Posterior vena cava (tissue), 2 donors: ENCODE results near the gene DENND5A. TPM values are rescaled to one million over a fixed set of nuclear protein-coding genes. Genes with fewer than 3 reads are reported as not detected.
"Not testable (repeated sequence)": the region's sequence is repeated elsewhere in the genome, so short reads cannot be mapped to it uniquely, and the experiment has no call there.

ENCODE experiments used
- DNase-seq: peaks from one replicate; pipeline ENCODE4 v3.0.0-alpha.2; 2020; ENCODE audit warnings: low spot score
- intact Hi-C, 2 donors: fragments of 100-400 bp; cut with DNase I; formaldehyde crosslinking; loops; one replicate each; pipeline versions ENCODE4 v1.14.1 to v1.14.2; 2022 to 2023
- total RNA-seq, 2 donors: library from RNA; stranded (reverse); fragmentation: NEBNext Ultra II Directional; extraction: Animal tissue kit (Norgen Biotek cat#: 25700); gene quantifications; one replicate each; pipeline ENCODE4 v1.2.1, GENCODE V29; 2021
- donor health status: DM: yes; HTN: yes; CAD: no.
- donor health status: DM: yes; HTN: yes; CAD: no.

The DENND5A gene
- total RNA-seq, 2 donors from 2014 or later = 97.4 to 132 TPM

DNA sequence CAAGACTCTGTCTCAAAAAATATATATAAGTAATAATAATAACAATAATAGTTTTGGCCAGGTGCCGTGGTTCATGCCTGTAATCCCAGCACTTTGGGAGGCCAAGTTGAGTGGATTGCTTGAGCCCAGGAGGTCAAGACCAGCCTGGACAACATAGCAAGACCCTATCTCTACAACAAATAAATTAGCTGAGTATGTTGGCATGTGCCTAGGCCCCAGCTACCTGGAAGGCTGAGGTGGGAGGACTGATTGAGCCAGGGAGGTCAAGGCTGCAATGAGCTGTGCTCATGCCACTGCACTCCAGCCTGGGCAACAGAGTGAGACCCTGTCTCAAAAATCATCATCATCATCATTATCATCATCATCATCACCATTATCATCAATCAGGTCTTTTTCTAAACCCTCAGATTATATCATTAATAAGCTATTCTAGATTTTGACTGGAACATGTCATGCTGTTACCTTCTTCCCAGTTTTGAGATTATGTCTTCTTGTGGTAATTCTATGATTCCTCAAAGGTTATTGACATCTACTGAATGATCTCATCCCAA lies 39.3 kb downstream of the DENND5A start:
- intact Hi-C loops = no loop called here
- DNase-seq = no peak

DNA sequence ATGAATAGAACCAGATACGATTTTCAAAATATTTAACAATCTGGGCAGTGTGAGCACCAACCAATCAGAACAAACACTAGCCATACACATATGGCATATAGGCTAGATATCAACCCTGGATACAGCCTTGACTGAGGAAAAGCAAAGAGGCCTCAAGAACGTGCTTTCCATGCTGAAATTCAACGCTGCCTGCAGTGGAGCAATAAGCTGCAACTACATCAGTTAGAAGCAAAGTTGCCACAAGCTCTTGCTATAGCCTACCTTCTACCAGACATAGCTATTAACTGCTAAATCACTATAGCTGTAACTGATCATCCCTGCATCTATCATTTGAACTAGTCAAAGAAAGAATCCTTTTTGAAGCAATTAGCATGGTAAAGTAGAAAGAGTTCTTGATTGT lies 42.5 kb downstream of the DENND5A start:
- no peak for DNase-seq
- intact Hi-C loops = no loop called here

DNA sequence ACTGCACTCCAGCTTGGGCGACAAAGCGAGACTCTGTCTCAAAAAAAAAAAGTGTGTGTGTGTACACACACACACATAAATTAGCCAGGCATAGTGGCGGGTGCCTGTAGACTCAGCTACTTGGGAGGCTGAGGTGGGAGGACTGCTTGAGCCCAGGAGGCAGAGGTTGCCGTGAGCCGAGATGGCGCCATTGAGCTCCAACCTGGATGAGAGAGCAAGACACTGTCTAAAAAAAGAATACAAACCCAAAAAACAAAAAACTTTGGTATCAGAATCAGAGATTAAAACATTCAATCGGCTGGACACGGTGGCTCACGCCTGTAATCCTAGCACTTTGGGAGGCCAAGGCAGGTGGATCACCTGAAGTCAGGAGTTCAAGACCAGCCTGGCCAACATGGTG lies 44.3 kb downstream of the DENND5A start:
- intact Hi-C loops = not testable (repeated sequence)

DNA sequence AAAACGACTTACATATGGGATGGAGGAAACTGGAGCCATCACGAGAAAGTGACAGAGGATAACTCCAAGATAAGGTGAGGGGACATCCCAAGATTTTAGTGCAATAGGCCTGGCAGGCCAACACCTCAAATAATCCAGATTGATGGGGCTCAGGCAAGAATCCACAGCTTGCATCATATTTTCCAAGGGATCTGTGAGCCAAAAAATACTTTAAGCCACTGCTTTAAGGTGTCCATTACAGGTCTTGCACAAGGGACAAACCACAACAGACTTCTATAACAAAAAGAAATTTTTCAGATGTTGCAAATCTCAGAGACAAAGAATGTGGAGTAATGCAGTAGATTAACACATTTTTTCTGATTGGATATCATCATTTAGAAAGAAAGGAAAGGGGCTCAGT lies 45.6 kb downstream of the DENND5A start:
- intact Hi-C loops = no loop called here
- DNase-seq = no peak

More for the DNA sequence above, 44.3 kb downstream of the DENND5A start:
- not testable (repeated sequence) for DNase-seq

DNA sequence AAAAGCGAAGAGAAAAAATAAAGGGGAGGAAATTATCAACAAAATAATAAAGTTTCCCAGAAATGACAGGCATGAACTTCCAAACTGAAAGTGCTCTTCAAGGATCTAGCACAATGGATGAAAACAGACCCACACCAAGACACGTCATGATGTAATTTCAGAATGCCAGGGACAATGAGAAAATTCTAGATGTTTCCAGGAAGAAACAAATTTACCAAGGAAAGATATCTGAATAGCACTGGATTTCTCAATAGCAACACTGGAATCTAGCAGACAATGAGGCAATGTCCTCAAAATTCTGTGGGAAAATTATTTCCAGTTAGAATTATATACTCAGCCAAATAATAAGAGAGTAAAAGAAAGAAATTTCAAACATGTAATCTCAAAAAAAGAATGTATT lies 46.0 kb downstream of the DENND5A start:
- intact Hi-C loops = no loop called here
- no peak for DNase-seq

- intact Hi-C loops = no loop called here
Measured at GRCh38 chr11:9214765-9215164, 50.4 kb downstream of the DENND5A start.

DNA sequence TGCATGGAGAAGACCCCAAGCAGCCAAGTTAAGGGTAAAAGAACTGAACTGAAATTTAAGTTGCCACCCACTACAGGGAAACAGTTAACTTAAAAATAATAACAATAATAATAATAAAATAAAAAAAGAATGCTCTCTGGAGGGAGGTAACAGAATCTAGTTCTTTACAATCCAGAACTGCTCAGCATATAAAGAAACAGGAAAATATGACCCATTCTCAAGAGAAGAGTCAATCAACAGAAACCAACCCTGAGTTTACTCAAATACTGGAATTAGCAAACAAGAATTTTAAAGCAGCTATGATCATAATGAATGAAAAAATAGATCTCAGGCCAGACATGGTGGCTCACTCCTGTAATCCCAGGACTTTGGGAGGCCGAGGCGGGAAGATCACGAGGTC lies 53.8 kb downstream of the DENND5A start:
- DNase-seq = no peak
- intact Hi-C loops = no loop called here

More at GRCh38 chr11:9214765-9215164, 50.4 kb downstream of the DENND5A start:
- no peak for DNase-seq

DNA sequence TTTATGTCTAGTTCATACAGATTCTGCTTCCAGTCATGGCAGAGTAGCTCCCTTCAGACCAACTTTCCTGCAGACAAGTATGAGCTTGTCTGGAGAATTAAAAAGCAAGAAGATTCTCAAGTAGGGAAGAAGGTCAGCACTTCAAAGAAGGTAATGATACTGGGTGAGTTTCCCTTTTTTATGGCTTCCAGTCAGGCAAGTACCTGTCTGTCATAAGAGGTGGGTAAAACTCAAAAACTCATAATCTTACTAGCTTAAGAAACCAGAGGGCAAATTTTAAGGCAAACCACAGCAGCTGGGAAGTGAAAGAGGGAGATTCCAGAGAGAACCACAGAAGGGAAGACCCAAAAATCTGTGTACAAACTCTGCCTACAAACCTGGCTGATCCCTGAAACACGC lies 54.2 kb downstream of the DENND5A start:
- DNase-seq = no peak
- intact Hi-C loops = no loop called here

DNA sequence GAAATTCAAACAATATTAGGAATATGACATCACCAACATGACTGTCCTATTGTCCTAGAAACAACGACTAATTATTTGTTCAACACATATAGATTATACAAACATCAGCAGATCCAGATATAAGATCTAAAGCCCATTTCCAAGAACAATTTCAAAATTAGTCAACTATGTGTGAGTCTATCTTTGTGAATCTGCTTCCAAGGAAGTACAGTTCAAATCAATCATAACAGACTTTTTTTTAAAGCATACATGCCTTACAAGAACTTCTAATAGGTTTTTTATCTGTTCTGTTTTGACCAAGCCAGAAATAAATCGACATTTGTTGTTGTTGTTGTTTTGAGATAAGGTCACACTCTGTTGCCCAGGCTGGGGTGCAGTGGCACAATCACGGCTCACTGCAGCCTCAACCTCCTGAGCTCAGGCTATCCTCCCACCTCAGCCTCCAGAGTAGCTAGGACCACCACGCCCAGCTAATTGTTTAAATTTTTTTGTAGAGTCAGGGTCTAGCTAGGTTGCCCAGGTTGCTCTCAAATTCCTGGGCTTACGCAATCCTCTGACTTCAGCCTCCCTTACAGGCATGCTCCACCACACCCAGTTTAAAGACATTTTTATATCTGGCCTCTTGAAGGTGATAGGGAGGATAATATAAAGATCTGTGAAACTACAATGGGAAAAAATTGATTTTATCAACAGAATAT lies 54.8 kb downstream of the DENND5A start:
- DNase-seq = no peak
- intact Hi-C loops = no loop called here

DNA sequence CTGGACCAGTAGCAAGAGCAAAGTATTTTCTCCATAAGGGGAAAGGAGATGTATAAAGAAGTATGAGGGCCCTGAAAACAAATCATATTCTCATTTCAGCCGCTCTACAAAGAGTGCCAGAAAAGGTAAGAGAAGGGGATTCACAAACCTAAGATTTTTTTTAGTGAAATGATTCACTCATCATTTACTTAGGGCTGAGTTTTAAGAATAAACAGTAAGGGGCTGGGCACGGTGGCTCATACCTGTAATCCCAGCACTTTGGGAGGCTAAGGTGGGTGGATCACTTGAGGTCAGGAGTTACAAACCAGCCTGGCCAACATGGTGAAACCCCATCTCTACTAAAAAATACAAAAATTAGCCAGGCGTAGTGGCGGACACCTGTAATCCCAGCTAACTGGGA lies 55.5 kb downstream of the DENND5A start:
- DNase-seq, intact Hi-C loops: not testable (repeated sequence)

DNA sequence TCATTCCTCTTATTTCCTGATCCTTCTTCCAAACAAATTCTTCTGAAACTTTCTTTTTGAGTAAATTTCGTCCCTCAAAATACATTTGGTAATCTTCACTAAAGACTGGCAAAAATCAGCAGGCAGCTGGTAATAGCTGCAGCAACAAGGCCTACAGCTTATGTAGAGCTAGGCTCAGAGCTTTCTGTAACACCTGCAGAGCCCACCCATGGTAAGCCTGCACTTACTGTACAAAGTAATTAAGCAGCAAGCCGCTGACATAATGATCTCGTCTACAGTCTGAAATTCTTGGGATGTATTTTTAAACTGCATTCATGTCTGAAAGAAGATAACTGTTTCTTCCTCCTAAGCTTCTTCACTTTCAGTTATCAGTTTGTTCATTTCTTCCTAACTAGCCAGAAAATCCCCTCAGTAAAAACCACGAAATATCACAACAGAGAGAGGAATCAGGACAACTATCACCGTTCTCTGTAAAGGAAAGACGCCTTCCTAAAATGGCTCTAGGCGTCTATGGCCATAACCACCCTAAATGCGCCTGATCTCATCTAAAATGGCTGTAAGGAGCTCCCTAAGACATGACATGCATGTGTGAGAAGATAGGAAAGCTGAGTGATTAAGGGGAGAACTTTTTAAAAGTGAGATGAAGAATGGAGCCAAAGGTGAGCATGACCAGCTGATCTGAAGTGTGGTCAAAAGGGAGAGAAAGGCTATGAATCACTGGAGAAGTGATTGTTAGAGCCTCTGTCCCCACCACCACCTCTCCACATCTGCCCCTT lies 56.2 kb downstream of the DENND5A start:
- no peak for DNase-seq
- intact Hi-C loops = no loop called here

DNA sequence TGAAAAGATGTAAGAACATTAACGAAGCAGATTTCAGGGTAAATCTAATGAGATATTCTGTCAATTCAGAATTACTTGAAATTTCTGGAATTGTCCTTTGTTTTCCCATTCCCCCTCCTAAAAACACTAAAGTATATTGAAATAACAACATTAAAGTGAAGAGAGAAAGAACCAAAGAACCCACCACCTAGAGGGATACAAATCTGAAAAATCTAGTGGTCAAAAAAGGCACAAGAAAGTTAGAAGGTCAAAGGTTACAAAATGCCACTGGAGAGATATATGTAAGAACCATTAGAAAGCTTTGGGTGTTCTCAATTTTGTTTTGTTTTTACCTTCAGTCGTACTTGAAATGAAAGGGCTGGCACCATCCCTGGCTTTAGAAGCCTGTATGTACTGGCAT lies 57.9 kb downstream of the DENND5A start:
- no peak for DNase-seq
- intact Hi-C loops = no loop called here

- intact Hi-C loops = no loop called here
- no peak for DNase-seq
Measured at GRCh38 chr11:9206496-9206895, 58.7 kb downstream of the DENND5A start.

- intact Hi-C loops = no loop called here
- no peak for DNase-seq
Measured at GRCh38 chr11:9203691-9204311, 61.3 kb downstream of the DENND5A start.

- no peak for DNase-seq
- intact Hi-C loops = no loop called here
Measured at GRCh38 chr11:9201372-9202162, 63.6 kb downstream of the DENND5A start.

GRCh38 chr11:9200471-9200870 lies 64.7 kb downstream of the DENND5A start:
- intact Hi-C loops = no loop called here
- no peak for DNase-seq

DNA sequence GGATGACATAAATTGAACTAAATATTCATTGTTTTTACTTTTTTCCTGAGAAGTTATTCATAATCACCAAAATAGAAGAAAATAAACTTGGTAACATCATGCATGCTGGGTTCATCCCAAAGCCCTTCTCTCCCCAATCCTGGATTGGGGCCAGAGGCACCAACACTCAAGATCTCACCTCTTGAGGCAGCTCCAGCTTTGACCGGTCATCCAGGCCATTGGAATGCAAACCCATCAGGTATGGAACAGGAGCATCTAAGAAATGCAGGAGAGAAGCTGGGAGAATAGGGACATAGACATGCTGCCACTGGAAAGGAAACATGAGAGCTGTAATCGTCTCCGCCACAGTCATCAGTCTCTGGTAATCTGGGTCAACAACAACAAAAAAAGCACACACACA lies 71.8 kb downstream of the DENND5A start:
- intact Hi-C loops = no loop called here
- no peak for DNase-seq

DNA sequence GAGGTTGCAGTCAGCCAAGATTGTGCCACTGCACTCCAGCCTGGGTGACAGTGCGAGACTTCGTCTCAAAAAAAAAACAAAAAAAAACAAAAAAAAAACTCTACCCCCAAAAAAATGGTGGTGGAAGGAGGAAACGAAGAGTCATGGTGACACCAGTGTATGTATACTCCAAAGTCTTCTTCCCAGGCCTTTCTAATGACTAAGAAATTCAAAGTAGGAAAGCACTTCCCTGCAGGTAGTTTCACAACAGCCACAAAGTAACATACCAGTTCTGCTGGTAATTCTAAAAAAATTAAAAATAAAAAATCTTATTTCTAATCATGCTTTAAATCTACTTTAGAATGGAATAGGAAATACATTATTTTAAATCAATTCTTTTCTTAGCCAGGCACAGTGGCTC lies 72.6 kb downstream of the DENND5A start:
- intact Hi-C loops = no loop called here
- DNase-seq = no peak

- intact Hi-C loops, DNase-seq: not testable (repeated sequence)
Measured at GRCh38 chr11:9190326-9191016, 74.7 kb downstream of the DENND5A start.
